NOMO-1 treated with dmso at 0.1 percent for 144 hours (cell line): ENCODE measurements around the gene GIPR.
A peak's percentile ranks its signal among the peaks of the same experiment; 100 is the strongest.
"Not testable (repeated sequence)": the region's sequence is repeated elsewhere in the genome, so short reads cannot be mapped to it uniquely, and the experiment has no call there.

Source experiments
- DNase-seq: peaks from one replicate; lab custom pipeline; 2025; ENCODE audit not compliant: unreplicated experiment; lab: John Stamatoyannopoulos, UW

The GIPR gene, protein sequence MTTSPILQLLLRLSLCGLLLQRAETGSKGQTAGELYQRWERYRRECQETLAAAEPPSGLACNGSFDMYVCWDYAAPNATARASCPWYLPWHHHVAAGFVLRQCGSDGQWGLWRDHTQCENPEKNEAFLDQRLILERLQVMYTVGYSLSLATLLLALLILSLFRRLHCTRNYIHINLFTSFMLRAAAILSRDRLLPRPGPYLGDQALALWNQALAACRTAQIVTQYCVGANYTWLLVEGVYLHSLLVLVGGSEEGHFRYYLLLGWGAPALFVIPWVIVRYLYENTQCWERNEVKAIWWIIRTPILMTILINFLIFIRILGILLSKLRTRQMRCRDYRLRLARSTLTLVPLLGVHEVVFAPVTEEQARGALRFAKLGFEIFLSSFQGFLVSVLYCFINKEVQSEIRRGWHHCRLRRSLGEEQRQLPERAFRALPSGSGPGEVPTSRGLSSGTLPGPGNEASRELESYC

GRCh38 chr19:45667620-45668341 lies at the start of gene GIPR:
GIPR (plus strand) TSS chr19:45668221; CDS start chr19:45669521, 1,300 bp downstream.
- peak; percentile 35 for DNase-seq

GRCh38 chr19:45621389-45621788 lies 46.6 kb upstream of the GIPR start:
- DNase-seq, result no peak

DNA sequence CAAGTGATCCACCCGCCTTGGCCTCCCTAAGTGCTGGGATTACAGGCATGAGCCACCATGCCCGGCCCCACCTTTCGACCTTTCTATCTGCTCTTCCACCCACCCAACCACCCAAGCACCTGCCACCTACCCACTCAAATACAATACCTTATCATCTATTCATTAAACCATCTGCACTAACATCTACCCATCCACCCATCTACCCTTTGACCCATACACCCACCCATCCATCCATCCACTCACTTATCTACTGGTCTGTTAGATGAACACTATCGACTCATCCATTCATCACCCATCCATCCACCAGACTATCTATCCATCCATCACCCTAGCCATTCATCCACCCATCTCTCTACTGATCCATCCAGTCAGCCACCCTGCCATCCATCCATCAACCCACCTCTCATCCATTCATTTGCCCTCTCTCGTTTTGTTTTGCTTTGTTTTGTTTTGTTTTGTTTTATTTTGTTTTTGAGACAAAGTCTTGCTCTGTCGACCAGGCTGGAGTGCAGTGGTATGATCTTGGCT lies 46.0 kb upstream of the GIPR start:
- no peak for DNase-seq

- no peak for DNase-seq
These were observed 44.0 kb upstream of the GIPR start for GRCh38 chr19:45623984-45624383.

DNA sequence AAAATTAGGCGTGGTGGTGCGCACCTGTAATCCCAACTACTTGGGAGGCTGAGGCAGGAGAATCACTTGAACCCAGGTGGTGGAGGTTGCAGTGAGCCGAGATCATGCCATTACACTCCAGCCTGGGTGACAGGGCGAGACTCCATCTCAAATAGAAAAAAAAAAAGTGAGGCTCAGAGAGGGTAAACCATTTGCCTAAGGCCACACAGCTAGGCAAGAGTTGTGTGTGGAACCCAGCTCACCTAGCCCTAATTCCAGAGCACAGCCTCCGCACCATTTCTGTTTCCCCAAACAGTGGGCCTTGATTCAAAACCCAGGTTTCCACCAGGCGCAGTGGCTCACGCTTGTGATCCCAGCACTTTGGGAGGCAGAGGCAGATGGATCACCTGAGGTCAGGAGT lies 39.8 kb upstream of the GIPR start:
- DNase-seq, result not testable (repeated sequence)

DNA sequence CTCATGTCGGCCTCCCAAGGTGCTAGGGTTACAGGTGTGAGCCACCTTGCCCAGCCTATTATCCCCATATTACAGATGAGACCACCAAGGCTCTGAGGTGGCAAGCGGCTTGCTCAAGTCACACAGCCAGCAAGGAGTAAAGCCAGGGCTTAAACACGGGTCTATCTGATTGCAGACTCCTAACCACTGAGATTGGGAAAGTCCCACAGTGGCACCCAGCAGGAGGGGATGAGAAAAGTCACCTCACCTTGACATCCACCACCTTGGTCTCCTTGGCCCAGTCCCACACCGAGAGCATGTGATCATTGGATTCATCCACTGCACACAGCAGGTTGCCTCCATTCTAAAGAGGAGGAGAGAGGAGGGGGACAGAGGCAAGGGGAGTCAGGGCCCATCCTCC lies 38.3 kb upstream of the GIPR start:
- DNase-seq, result no peak

GRCh38 chr19:45630463-45630862 lies 37.6 kb upstream of the GIPR start:
- no peak for DNase-seq

DNA sequence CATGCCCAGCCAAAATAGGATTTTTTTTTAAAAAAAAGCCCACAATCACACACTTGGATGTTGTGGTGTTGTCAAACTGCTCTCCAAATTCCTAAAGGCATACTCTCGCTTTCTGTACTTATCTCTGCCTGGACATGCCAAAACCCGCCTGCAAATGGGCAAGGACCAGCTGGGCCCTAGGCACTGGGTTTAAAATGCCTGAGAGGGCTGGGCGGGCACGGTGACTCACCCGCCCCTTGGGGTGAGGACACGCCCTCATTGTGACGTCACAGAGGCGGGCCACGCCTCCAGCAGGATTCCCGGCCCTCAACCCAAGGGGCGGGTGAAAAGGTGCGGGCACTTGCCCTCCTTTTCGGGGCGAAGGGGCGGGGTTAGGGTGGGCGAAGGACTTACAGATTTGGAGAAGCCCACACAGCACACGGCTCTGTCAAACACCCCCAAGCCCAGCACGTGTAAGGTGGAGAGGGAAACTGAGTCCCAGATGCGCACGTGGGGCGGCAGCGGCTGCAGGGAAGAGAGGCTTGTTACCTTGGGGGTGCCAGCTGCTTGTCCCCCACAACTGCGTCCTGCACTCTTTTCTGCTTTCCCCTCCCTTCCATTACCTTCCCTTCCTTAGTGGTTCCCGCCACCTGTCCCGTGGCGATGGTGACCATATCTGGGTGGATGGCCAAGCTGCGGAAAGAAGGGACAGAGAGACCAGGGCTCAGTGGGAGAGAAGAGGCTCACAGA lies 35.4 kb upstream of the GIPR start:
- DNase-seq, result no peak

GRCh38 chr19:45636275-45636674 lies 31.7 kb upstream of the GIPR start:
- DNase-seq, result no peak

GRCh38 chr19:45636902-45637301 lies 31.1 kb upstream of the GIPR start:
- DNase-seq, result no peak

- no peak for DNase-seq
These were observed 29.9 kb upstream of the GIPR start for GRCh38 chr19:45637890-45638667.

DNA sequence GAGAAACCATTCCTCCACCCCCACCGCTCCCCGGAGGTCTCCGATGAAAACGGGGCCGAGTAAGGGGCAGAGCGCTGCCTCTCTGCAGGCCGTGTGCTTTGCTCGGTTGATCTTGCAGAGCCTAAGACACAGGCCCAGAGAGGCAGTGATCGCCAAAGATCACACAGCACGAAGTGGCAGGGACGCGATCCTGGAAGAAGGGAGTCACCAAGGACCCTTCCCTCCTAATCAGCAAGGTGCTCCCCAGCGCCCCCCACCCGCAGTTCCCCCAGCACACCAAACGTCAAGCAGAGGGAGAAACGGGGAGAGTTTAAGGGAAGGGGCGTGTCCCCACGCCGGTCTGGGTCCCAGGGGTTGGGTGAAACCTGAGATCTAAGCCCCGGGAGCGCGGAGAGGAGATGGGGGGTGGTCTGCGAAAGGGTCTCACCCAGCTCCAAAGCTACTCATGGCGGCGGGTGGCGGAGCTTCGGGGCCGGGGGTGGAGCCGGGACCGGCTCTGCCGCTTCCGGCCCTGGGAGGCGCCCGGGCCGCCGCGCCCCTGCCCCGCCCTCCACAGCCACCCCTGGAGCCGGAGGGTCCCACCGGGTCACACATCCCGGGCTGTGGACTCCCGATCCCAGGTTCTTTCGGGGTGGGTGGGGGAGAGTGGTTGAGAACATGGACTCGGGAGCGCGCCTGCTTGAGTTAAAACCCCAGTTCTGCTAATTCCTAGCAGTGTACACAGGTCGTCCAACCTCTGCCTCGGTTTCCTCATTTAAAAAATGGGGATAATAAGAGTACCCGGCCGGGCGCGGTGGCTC lies 28.9 kb upstream of the GIPR start, which contains the start of gene EML2:
Gene EML2 (minus strand): TSS at position 468 of the 800 bp plus-strand sequence. CDS start 21 bp downstream, at position 447.
- DNase-seq, result no peak

- no peak for DNase-seq
These were observed 27.2 kb upstream of the GIPR start for GRCh38 chr19:45640849-45641273.

- DNase-seq, result peak; percentile 89
These were observed 26.5 kb upstream of the GIPR start for GRCh38 chr19:45641274-45642105.

- peak; percentile 76 for DNase-seq
These were observed 24.7 kb upstream of the GIPR start for GRCh38 chr19:45643024-45643926.

DNA sequence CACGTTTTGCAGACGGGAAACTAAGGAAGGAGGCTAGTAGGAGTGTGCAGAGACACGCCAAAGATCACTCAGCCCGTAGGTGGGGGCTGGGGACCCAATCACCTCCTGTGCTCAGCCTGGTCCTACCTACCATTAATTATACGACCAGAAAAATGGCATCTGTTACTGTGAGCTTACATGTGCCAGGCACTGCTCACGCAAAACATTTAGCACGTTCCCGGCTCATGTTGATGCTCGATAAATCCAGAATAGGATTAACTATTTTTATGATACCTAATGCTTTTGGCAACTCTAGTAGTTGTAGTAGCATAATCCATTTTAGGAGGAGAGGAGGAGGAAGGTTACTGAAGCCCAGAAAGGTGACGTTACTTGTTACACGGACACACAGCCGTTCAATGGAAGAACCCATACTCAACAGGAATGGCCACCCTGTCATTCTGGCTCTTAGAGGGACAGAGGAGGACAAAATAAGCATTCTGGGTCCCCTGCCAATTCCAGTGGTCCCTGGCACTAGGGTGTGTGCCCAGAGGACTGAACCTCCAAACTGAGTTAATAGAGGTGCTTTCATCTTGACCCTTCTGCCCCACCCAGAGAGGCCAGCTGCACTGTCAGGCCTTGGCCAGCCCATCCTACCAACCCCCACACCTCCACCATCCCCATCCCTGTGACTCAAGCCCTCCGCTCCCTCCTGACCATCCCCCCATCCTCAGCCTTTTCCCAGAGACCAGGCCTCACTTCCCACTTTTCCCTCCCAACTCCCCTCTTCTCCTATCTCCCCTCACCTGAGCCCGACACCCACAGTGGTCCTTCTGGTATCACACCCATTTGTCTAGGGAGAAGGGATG lies 23.9 kb upstream of the GIPR start:
- no peak for DNase-seq
